Endodermal cell (in vitro differentiated cells): Measurements from ENCODE around the gene SDCCAG8. TPM values are rescaled to one million over a fixed set of nuclear protein-coding genes. Genes with fewer than 3 reads are reported as not detected.

Source experiments
- DNase-seq: peaks from one replicate; pipeline ENCODE4 v3.0.0-alpha.2; 2017
- H3K27ac ChIP-seq: 2 replicates; pipeline ENCODE4 v1.5.1; 2013; ENCODE audit warnings: mild to moderate bottlenecking, low read depth, low read length, moderate library complexity
- H3K27me3 ChIP-seq: 2 replicates; pipeline ENCODE4 v1.6.1; 2013; ENCODE audit warnings: mild to moderate bottlenecking, low read length, moderate library complexity; ENCODE audit not compliant: insufficient read depth, control insufficient read depth, poor library complexity, severe bottlenecking
- H3K36me3 ChIP-seq: 2 replicates; pipeline ENCODE4 v1.7.0; 2013; ENCODE audit warnings: mild to moderate bottlenecking, low read length, moderate library complexity; ENCODE audit not compliant: control insufficient read depth, insufficient read depth
- H3K4me1 ChIP-seq: one replicate; pipeline ENCODE4 v1.7.0; 2013; ENCODE audit warnings: low read length; ENCODE audit not compliant: control insufficient read depth, insufficient read depth
- H3K4me3 ChIP-seq: 2 replicates; pipeline ENCODE4 v1.5.1; 2013; ENCODE audit warnings: mild to moderate bottlenecking, low read length, moderate library complexity
- H3K9ac ChIP-seq: 2 replicates; pipeline ENCODE4 v1.6.1; 2013; ENCODE audit warnings: mild to moderate bottlenecking, low read length, moderate library complexity; ENCODE audit not compliant: poor library complexity, severe bottlenecking; ENCODE audit errors: extremely low read depth
- H3K9me3 ChIP-seq: 2 replicates; pipeline ENCODE4 v1.6.1; 2013; ENCODE audit warnings: mild to moderate bottlenecking, low read length, moderate library complexity; ENCODE audit not compliant: control insufficient read depth
- H3K27ac Mint-ChIP-seq: 2 replicates; pipeline ENCODE4 v1.8.0; 2020; ENCODE audit warnings: mixed read lengths
- H3K27me3 Mint-ChIP-seq: 2 replicates; pipeline ENCODE4 v1.8.0; 2021; ENCODE audit warnings: mild to moderate bottlenecking, mixed read lengths; ENCODE audit not compliant: insufficient read depth
- H3K36me3 Mint-ChIP-seq: 2 replicates; pipeline ENCODE4 v1.8.0; 2020; ENCODE audit warnings: low read depth, mixed read lengths
- H3K4me1 Mint-ChIP-seq: 2 replicates; pipeline ENCODE4 v1.8.0; 2020; ENCODE audit warnings: mixed read lengths
- H3K4me3 Mint-ChIP-seq: 2 replicates; pipeline ENCODE4 v1.8.0; 2020; ENCODE audit warnings: mild to moderate bottlenecking, moderate library complexity, mixed read lengths
- H3K9me3 Mint-ChIP-seq: 2 replicates; pipeline ENCODE4 v1.8.0; 2020; ENCODE audit warnings: mild to moderate bottlenecking, mixed read lengths
- WGBS, 2 experiments: methylation state at CpG; one replicate each; pipeline versions ENCODE4 v1.1.5 to v1.1.7; 2013; ENCODE audit warnings: missing lambda C conversion rate in 2 of 2, mixed read lengths in 1 of 2; ENCODE audit not compliant: insufficient coverage in 1 of 2, insufficient read length in 1 of 2; 5-methylcytosine and 5-hydroxymethylcytosine counted together
- total RNA-seq, 2 donors: library from RNA; stranded (reverse); fragmentation: NEBNext Ultra II Directional in 1 of 2; extraction: Animal tissue kit (Norgen Biotek cat#: 25700) in 1 of 2; gene quantifications; 2 replicates in 1 of 2; 3 replicates in 1 of 2; pipeline ENCODE4 v1.2.1, GENCODE V29; 2021
- TF ChIP-seq, protein P1 (sequence below): fragments of 200-600 bp; sonication (generic); conservative IDR thresholded peaks from 2 replicates; pipeline ENCODE4 v1.5.0; 2021; ENCODE audit warnings: antibody characterized with exemption, mild to moderate bottlenecking

Gene SDCCAG8
- total RNA-seq, 2 donors from 2014 or later: 19.8 to 27.5 TPM

DNA sequence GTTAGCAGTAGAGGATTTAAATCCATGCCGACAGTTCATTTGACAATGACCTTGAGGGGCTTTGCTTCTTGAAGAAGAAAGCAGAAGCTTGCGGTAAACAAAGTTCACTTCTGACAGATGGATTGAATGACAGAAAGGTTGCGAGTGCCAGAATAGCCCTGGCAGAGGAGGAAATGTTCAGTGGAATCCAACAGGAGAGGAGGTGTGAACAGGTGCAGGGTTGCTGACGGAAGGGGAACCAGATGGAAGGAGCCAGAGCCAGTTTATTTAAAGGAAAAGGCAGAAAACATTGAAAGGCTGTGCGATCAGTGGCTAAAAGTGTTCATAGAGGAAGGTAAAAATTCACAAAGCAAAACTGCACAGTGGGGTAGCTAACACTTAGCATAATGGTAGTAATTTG lies 141.0 kb downstream of the SDCCAG8 start:
- no peaks in the 10 kb centered on the region for H3K4me1 ChIP-seq
- TF ChIP-seq, protein P1, sequence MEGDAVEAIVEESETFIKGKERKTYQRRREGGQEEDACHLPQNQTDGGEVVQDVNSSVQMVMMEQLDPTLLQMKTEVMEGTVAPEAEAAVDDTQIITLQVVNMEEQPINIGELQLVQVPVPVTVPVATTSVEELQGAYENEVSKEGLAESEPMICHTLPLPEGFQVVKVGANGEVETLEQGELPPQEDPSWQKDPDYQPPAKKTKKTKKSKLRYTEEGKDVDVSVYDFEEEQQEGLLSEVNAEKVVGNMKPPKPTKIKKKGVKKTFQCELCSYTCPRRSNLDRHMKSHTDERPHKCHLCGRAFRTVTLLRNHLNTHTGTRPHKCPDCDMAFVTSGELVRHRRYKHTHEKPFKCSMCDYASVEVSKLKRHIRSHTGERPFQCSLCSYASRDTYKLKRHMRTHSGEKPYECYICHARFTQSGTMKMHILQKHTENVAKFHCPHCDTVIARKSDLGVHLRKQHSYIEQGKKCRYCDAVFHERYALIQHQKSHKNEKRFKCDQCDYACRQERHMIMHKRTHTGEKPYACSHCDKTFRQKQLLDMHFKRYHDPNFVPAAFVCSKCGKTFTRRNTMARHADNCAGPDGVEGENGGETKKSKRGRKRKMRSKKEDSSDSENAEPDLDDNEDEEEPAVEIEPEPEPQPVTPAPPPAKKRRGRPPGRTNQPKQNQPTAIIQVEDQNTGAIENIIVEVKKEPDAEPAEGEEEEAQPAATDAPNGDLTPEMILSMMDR: no peak
- Mint-ChIP-seq H3K27me3 (no peaks in the 10 kb centered on the region), H3K4me1 (peaks cover 3% of the 10 kb centered on the region), H3K9me3 (no peaks in the 10 kb centered on the region), H3K4me3 (no peak overlapping the region), H3K36me3 (no peaks in the 10 kb centered on the region), H3K27ac (no peak overlapping the region)
- no peak overlapping the region for H3K9ac ChIP-seq
- H3K27ac ChIP-seq: no peak overlapping the region
- no peaks in the 10 kb centered on the region for H3K27me3 ChIP-seq
- H3K4me3 ChIP-seq: no peak overlapping the region
- DNase-seq: no peak
- H3K9me3 ChIP-seq: no peaks in the 10 kb centered on the region
- no peaks in the 10 kb centered on the region for H3K36me3 ChIP-seq
- 92 to 96% methylated on average over 5 of the region's 5 CpGs for WGBS, 2 experiments

DNA sequence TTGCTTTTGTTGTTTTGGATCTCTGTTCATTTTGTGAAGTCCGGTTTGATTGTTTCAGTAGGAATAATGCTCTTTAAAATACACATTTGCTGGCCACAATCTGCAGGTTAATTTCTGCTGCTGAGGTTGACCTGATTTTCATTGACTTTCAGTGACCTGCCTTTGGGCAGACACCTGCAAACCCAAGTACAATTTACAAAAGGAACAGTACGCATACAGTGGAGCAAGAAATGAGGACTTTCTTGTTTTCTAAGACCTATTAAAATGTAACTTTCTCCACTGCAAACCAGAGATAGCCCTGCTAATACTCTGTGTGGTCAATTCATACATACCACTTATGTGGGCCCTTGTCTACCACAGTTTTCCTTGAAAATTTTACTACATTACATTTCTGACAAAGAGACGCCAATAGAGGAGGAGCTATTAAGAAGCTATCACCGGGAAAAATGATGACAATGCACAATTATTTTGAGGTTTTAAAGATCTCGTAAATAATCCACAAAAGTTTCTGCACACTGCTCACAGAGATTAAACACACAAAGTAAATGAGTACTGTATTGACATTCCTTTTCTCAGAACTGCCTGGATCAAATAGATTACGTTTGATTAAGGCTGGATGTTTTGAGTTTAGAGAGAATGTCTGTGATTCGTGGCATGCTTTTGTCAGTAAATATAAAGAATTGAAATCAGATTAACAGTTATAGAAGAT lies 141.9 kb downstream of the SDCCAG8 start:
- H3K4me1 Mint-ChIP-seq: peaks cover 3% of the 10 kb centered on the region
- Histone ChIP-seq H3K9me3 (no peaks in the 10 kb centered on the region), H3K9ac (no peak overlapping the region), H3K36me3 (no peaks in the 10 kb centered on the region), H3K4me1 (no peaks in the 10 kb centered on the region), H3K4me3 (no peak overlapping the region), H3K27me3 (no peaks in the 10 kb centered on the region), H3K27ac (no peak overlapping the region)
- H3K9me3 Mint-ChIP-seq: no peaks in the 10 kb centered on the region
- no peaks in the 10 kb centered on the region for H3K36me3 Mint-ChIP-seq
- no peaks in the 10 kb centered on the region for H3K27me3 Mint-ChIP-seq
- no peak overlapping the region for H3K27ac Mint-ChIP-seq
- DNase-seq: no peak
- no peak overlapping the region for H3K4me3 Mint-ChIP-seq
- WGBS, 2 experiments: 90 to 97% methylated on average over 7 of the region's 7 CpGs
- TF ChIP-seq, protein P1: no peak

DNA sequence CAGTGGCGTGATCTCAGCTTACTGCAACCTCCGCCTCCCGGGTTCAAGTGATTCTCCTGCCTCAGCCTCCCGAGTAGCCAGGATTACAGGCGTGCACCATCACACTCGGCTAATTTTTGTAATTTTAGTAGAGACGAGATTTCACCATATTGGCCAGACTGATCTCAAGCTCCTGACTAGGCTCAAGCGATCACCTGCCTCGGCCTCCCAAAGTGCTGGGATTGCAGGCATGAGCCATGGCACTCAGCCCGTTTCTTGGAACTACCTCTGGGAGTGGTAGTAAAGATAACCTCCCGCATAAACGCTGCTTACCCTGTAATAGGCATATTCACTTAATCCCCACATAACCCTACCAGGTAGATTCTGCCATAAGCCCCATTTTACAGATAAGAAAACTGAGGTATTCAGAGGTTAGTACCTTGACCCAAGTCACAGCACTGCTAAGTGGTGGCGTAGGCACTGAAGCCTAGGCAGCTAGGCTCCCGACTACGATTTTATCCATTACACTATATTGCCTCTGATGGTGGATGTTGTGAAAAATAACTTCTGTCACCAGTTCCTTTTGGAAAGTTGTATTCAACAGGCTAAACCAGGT lies 143.8 kb downstream of the SDCCAG8 start:
- 90 to 96% methylated on average over 3 to 15 of the region's 15 CpGs for WGBS, 2 experiments
- no peak for DNase-seq
- no peak overlapping the region for H3K27ac Mint-ChIP-seq
- TF ChIP-seq, protein P1: no peak
- H3K4me1 Mint-ChIP-seq: peaks cover 3% of the 10 kb centered on the region
- H3K27me3 Mint-ChIP-seq: no peaks in the 10 kb centered on the region
- no peak overlapping the region for H3K9ac ChIP-seq
- H3K9me3 Mint-ChIP-seq: no peaks in the 10 kb centered on the region
- no peak overlapping the region for H3K4me3 Mint-ChIP-seq
- no peak overlapping the region for H3K27ac ChIP-seq
- no peaks in the 10 kb centered on the region for H3K27me3 ChIP-seq
- H3K4me1 ChIP-seq: no peaks in the 10 kb centered on the region
- H3K36me3 ChIP-seq: no peaks in the 10 kb centered on the region
- H3K9me3 ChIP-seq: no peaks in the 10 kb centered on the region
- H3K4me3 ChIP-seq: no peak overlapping the region
- no peaks in the 10 kb centered on the region for H3K36me3 Mint-ChIP-seq
